ENCODE data around the gene SLC8A1. TPM values are rescaled to one million over a fixed set of nuclear protein-coding genes. Genes with fewer than 3 reads are reported as not detected.

The SLC8A1 gene
- total RNA-seq, 4 donors from 2014 or later, result 19.6 to 51.2 (median 31.2) TPM

DNA sequence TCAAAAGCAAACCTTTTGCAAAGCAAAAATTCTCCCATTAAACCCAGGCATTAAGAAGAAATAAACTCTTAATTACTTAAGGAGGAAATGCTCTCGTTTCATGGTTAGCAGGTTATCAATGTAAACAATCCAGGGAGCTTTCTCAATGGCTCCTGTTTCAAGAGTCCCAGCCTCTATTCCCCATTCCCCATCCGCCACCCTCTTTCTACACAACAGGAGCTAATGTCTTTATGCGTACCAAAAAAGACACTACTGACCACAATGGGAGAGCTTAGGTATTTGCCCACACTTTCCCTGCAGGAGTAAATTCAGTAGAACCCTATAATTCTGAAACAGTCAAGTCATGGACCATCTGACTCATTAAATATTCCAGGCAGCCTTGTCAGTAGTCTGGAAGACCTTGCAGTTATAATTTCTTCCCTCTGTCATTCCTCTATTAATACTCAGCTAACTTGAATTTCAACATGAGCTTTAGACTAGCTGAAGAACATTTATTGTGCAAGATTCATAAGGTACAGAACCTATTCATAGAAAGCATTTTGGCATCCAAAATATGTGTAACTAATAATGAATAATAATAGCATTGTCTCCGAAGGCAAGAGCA lies 48.6 kb downstream of the SLC8A1 start:
- Histone ChIP-seq H3K27ac (no peak overlapping the region), H3K9me3 (no peaks in the 10 kb centered on the region), H3K4me1 (no peaks in the 10 kb centered on the region), H3K36me3 (no peaks in the 10 kb centered on the region), H3K27me3 (no peaks in the 10 kb centered on the region), H3K4me3 (no peak overlapping the region)
- TF ChIP-seq, protein P1, sequence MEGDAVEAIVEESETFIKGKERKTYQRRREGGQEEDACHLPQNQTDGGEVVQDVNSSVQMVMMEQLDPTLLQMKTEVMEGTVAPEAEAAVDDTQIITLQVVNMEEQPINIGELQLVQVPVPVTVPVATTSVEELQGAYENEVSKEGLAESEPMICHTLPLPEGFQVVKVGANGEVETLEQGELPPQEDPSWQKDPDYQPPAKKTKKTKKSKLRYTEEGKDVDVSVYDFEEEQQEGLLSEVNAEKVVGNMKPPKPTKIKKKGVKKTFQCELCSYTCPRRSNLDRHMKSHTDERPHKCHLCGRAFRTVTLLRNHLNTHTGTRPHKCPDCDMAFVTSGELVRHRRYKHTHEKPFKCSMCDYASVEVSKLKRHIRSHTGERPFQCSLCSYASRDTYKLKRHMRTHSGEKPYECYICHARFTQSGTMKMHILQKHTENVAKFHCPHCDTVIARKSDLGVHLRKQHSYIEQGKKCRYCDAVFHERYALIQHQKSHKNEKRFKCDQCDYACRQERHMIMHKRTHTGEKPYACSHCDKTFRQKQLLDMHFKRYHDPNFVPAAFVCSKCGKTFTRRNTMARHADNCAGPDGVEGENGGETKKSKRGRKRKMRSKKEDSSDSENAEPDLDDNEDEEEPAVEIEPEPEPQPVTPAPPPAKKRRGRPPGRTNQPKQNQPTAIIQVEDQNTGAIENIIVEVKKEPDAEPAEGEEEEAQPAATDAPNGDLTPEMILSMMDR (IDR thresholded peaks at IDR 0.05), result no peak
- TF ChIP-seq POLR2A (IDR thresholded peaks at IDR 0.05), result no peak
- DNase-seq, result no peak

DNA sequence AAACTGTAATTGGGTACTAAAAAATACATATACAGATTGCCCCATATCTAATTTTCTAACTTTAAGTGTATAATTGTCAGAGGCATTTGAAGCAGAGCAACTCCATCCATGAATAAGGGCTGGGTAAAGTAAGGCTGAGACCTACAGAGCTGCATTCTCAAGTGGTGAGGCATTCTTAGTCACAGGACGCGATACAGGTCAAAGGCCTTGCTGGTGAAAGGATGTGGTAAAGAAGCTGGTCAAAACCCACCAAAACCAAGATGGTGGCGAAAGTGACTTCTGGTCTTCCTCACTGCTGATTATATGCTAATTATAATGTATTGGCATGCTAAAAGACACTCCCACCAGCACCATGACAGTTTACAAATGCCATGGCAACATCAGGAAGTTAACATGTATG lies 50.0 kb downstream of the SLC8A1 start:
- Histone ChIP-seq H3K27me3 (no peaks in the 10 kb centered on the region), H3K4me1 (no peaks in the 10 kb centered on the region), H3K27ac (no peak overlapping the region), H3K36me3 (no peaks in the 10 kb centered on the region), H3K9me3 (no peaks in the 10 kb centered on the region), H3K4me3 (no peak overlapping the region)
- TF ChIP-seq, protein P1 (IDR thresholded peaks at IDR 0.05), result no peak
- TF ChIP-seq POLR2A (IDR thresholded peaks at IDR 0.05), result no peak
- DNase-seq, result no peak

DNA sequence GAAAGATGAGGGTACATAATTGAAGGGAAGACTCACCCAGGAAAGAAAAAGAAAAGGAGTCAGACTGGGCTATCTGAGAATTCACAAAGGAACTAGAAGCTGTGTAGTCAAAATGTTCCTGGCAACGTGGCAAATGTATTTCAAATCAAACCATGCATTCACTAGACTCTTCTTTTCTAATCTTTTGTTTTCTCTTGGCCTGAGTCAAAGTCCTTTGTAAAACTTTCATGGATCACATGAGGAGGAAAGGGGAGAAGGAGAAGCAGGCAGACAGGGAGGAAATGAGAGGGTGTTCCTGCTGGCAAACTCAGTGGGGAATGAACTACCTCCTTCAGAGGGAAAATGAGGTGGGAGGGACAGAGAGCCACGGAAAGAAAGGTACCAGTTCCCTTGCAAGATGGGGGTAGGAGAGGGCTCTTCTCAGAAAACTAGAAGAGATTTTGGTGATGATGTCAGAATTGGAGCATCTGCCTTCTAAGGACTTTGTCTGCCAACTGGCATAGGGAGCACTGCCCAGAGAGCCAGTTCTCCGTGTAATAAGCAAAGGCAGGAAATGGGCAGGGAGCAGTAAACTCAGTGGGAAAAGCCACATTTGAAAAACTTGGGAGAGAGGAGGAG lies 51.4 kb downstream of the SLC8A1 start:
- no peak for DNase-seq
- H3K9me3 ChIP-seq, result no peaks in the 10 kb centered on the region
- no peak overlapping the region for H3K4me3 ChIP-seq
- H3K27ac ChIP-seq, result no peak overlapping the region
- no peaks in the 10 kb centered on the region for H3K36me3 ChIP-seq
- H3K27me3 ChIP-seq, result no peaks in the 10 kb centered on the region
- no peaks in the 10 kb centered on the region for H3K4me1 ChIP-seq
- TF ChIP-seq POLR2A (IDR thresholded peaks at IDR 0.05), result no peak
- TF ChIP-seq, protein P1 (IDR thresholded peaks at IDR 0.05), result no peak

DNA sequence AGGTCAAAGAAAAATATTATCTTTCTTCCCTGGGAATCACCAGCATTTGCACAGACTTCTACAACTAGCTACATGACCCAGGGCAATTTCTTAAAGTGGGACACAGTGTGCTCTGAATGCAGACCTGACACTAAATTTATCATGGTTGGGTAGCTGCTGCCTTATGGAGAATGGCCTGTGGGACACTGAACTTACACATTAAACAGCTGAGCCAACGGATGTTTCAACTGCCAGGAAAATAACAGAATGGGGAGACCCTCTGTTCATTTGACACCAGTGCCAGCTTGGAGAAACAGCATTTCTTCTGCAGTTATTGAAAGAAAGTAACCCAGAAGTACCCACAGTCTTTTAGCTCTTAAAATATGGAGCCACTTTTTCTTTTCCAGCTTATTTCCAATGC lies 54.1 kb downstream of the SLC8A1 start:
- DNase-seq, result no peak
- Histone ChIP-seq H3K4me1 (no peaks in the 10 kb centered on the region), H3K4me3 (no peak overlapping the region), H3K27ac (no peak overlapping the region), H3K36me3 (no peaks in the 10 kb centered on the region), H3K9me3 (no peaks in the 10 kb centered on the region), H3K27me3 (no peaks in the 10 kb centered on the region)
- no peak for TF ChIP-seq POLR2A (IDR thresholded peaks at IDR 0.05)
- TF ChIP-seq, protein P1 (IDR thresholded peaks at IDR 0.05), result no peak

DNA sequence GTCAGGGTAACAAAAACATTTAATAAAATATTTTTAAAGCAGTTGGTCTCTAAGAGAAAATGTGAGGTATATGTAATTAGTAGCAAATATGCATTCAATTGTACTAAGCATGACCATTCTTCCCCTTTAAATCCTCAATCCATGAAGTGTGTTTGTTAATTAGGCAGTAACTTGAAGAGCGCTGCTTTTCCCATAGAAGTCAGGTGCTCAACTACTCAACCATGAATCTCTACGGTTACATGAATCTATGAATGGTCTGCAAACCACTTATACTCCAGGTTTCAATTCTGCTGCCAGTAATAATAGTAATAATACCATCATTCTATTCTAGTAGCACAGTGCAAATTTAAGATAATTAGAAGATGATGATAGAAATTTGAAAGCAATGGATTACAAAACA lies 55.8 kb downstream of the SLC8A1 start:
- Histone ChIP-seq H3K36me3 (no peaks in the 10 kb centered on the region), H3K9me3 (no peaks in the 10 kb centered on the region), H3K4me3 (no peak overlapping the region), H3K27me3 (no peaks in the 10 kb centered on the region), H3K4me1 (no peaks in the 10 kb centered on the region), H3K27ac (no peak overlapping the region)
- DNase-seq, result no peak
- no peak for TF ChIP-seq POLR2A (IDR thresholded peaks at IDR 0.05)
- TF ChIP-seq, protein P1 (IDR thresholded peaks at IDR 0.05), result no peak

Data from Peyer's patch (tissue), 4 donors.